Measurements from ENCODE around the gene SIL1. TPM values are rescaled to one million over a fixed set of nuclear protein-coding genes. Genes with fewer than 3 reads are reported as not detected.

The SIL1 gene
- total RNA-seq, 3 donors from 2014 or later (not counting 1 experiment from before 2014, with no cell fraction given): 16.9 to 22.5 (median 22.4) TPM

- Histone ChIP-seq H3K9me3 (ENCODE audit: control insufficient read depth, insufficient read depth, low read length) (no peaks in the 10 kb centered on the region), H3K27ac (ENCODE audit: low read length) (no peak overlapping the region), H3K4me1 (ENCODE audit: control insufficient read depth, insufficient read depth, low read length) (no peaks in the 10 kb centered on the region), H3K36me3 (ENCODE audit: control insufficient read depth, insufficient read depth, low read length) (no peaks in the 10 kb centered on the region), H3K27me3 (ENCODE audit: control insufficient read depth, insufficient read depth, low read length) (no peaks in the 10 kb centered on the region), H3K4me3 (ENCODE audit: low read length) (no peak overlapping the region)
- ATAC-seq (no peak), DNase-seq (no peak)
- H3K27me3 Mint-ChIP-seq (ENCODE audit: low read depth in 2 of 2): no peaks in the 10 kb centered on the region
- no peaks in the 10 kb centered on the region for H3K36me3 Mint-ChIP-seq
- TF ChIP-seq CTCF (IDR thresholded peaks at IDR 0.05): no peak
- WGBS (ENCODE audit: insufficient coverage): 82% methylated on average over 5 of the region's 5 CpGs
- no peak overlapping the region for H3K27ac Mint-ChIP-seq
- no peak overlapping the region for H3K4me3 Mint-ChIP-seq
- H3K9me3 Mint-ChIP-seq: no peaks in the 10 kb centered on the region
- peaks cover 7 to 25% of the 10 kb centered on the region in 2 donors for H3K4me1 Mint-ChIP-seq
- intact Hi-C loops (cut with micrococcal nuclease): no loop called here
Measured at GRCh38 chr5:139148986-139149385, 49.2 kb downstream of the SIL1 start.

- Mint-ChIP-seq H3K36me3 (no peaks in the 10 kb centered on the region), H3K9me3 (no peaks in the 10 kb centered on the region), H3K4me3 (no peak overlapping the region), H3K4me1 (peaks cover 6 to 23% of the 10 kb centered on the region in 2 donors), H3K27ac (no peak overlapping the region), H3K27me3 (ENCODE audit: low read depth in 2 of 2) (no peaks in the 10 kb centered on the region)
- H3K27ac ChIP-seq (ENCODE audit: low read length): no peak overlapping the region
- no peaks in the 10 kb centered on the region for H3K4me1 ChIP-seq (ENCODE audit: control insufficient read depth, insufficient read depth, low read length)
- 97% methylated on average over 2 of the region's 2 CpGs for WGBS (ENCODE audit: insufficient coverage)
- intact Hi-C loops (cut with micrococcal nuclease): no loop called here
- no peak overlapping the region for H3K4me3 ChIP-seq (ENCODE audit: low read length)
- no peaks in the 10 kb centered on the region for H3K9me3 ChIP-seq (ENCODE audit: control insufficient read depth, insufficient read depth, low read length)
- DNase-seq (no peak), ATAC-seq (no peak)
- H3K36me3 ChIP-seq (ENCODE audit: control insufficient read depth, insufficient read depth, low read length): no peaks in the 10 kb centered on the region
- TF ChIP-seq CTCF (IDR thresholded peaks at IDR 0.05): no peak
- no peaks in the 10 kb centered on the region for H3K27me3 ChIP-seq (ENCODE audit: control insufficient read depth, insufficient read depth, low read length)
Measured at GRCh38 chr5:139148306-139148705, 49.9 kb downstream of the SIL1 start.

GRCh38 chr5:139147483-139148087 is 50.6 kb downstream of the SIL1 start:
- whole genome bisulfite sequencing (ENCODE audit: insufficient coverage): 57% methylated on average over 2 of the region's 2 CpGs
- Mint-ChIP-seq H3K27me3 (ENCODE audit: low read depth in 2 of 2) (no peaks in the 10 kb centered on the region), H3K4me3 (no peak overlapping the region), H3K36me3 (no peaks in the 10 kb centered on the region), H3K27ac (peak overlapping the region in 1 of 2 donors; percentile 27), H3K9me3 (no peaks in the 10 kb centered on the region), H3K4me1 (peaks cover 6 to 23% of the 10 kb centered on the region in 2 donors)
- no peak for TF ChIP-seq CTCF (IDR thresholded peaks at IDR 0.05)
- Histone ChIP-seq H3K27ac (ENCODE audit: low read length) (no peak overlapping the region), H3K4me3 (ENCODE audit: low read length) (no peak overlapping the region), H3K4me1 (ENCODE audit: control insufficient read depth, insufficient read depth, low read length) (no peaks in the 10 kb centered on the region), H3K27me3 (ENCODE audit: control insufficient read depth, insufficient read depth, low read length) (no peaks in the 10 kb centered on the region), H3K36me3 (ENCODE audit: control insufficient read depth, insufficient read depth, low read length) (no peaks in the 10 kb centered on the region), H3K9me3 (ENCODE audit: control insufficient read depth, insufficient read depth, low read length) (no peaks in the 10 kb centered on the region)
- DNase-seq (no peak), ATAC-seq (no peak)
- intact Hi-C loops (cut with micrococcal nuclease): no loop called here

All from natural killer cell (primary cell).